Smooth muscle cell (in vitro differentiated cells): ENCODE data around the gene RNF152. TPM values are rescaled to one million over a fixed set of nuclear protein-coding genes. Genes with fewer than 3 reads are reported as not detected.

Source experiments
- DNase-seq: peaks from one replicate; lab custom pipeline; 2025; ENCODE audit not compliant: unreplicated experiment; lab: John Stamatoyannopoulos, UW
- H2AFZ ChIP-seq: fragments of 200-600 bp; sonication (generic); 2 replicates; pipeline ENCODE4 v1.6.0; 2016; ENCODE audit warnings: antibody characterized with exemption, low read depth, mild to moderate bottlenecking
- H3F3A ChIP-seq: fragments of 200-600 bp; sonication (generic); 2 replicates; pipeline ENCODE4 v1.6.0; 2017; ENCODE audit warnings: antibody characterized with exemption, low read depth
- H3K27ac ChIP-seq: fragments of 200-600 bp; sonication (generic); 2 replicates; pipeline ENCODE4 v1.5.1; 2016; ENCODE audit warnings: low read depth, mild to moderate bottlenecking
- H3K27me3 ChIP-seq: fragments of 200-600 bp; sonication (generic); 2 replicates; pipeline ENCODE4 v1.6.1; 2016; ENCODE audit warnings: low read depth, mild to moderate bottlenecking
- H3K36me3 ChIP-seq: fragments of 200-600 bp; sonication (generic); 2 replicates; pipeline ENCODE4 v1.5.1; 2016; ENCODE audit warnings: low read depth
- H3K4me1 ChIP-seq: fragments of 200-600 bp; sonication (generic); 2 replicates; pipeline ENCODE4 v1.5.1; 2016; ENCODE audit warnings: low read depth
- H3K4me2 ChIP-seq: fragments of 200-600 bp; sonication (generic); 2 replicates; pipeline ENCODE4 v1.6.0; 2016; ENCODE audit warnings: mild to moderate bottlenecking
- H3K4me3 ChIP-seq: fragments of 200-600 bp; sonication (generic); 2 replicates; pipeline ENCODE4 v1.5.1; 2016; ENCODE audit warnings: mild to moderate bottlenecking
- H3K79me2 ChIP-seq: fragments of 200-600 bp; sonication (generic); 2 replicates; pipeline ENCODE4 v1.6.0; 2016; ENCODE audit warnings: low read depth, mild to moderate bottlenecking
- H3K9ac ChIP-seq: fragments of 200-600 bp; sonication (generic); 2 replicates; pipeline ENCODE4 v1.6.0; 2016; ENCODE audit warnings: low read depth
- H3K9me3 ChIP-seq: fragments of 200-600 bp; sonication (generic); replicated peaks from 2 replicates; pipeline ENCODE4 v1.5.1; 2016; ENCODE audit warnings: low read depth
- H4K20me1 ChIP-seq: fragments of 200-600 bp; sonication (generic); 2 replicates; pipeline ENCODE4 v1.6.0; 2016; ENCODE audit warnings: low read depth
- WGBS: methylation state at CpG from one replicate; pipeline ENCODE4 v1.1.7; 2016; ENCODE audit warnings: low lambda C conversion rate; 5-methylcytosine and 5-hydroxymethylcytosine counted together
- polyA plus RNA-seq: library from polyadenylated mRNA; unstranded; fragments of >200 nt; fragmentation: Nextera tagmentation; extraction: Ambion mirVana; gene quantifications from 2 replicates; pipeline ENCODE4 v1.2.1, GENCODE V29; 2016
- total RNA-seq: library from RNA; depleted of rRNA; stranded (reverse); fragments of >200 nt; gene quantifications from 2 replicates; pipeline ENCODE4 v1.2.3, GENCODE V29; 2014
- TF ChIP-seq, protein P1 (sequence below): fragments of 200-600 bp; sonication (generic); IDR thresholded peaks from 2 replicates; pipeline ENCODE4 v1.5.1; 2017; ENCODE audit warnings: borderline replicate concordance, mild to moderate bottlenecking, antibody characterized with exemption; ENCODE audit not compliant: insufficient read depth, poor library complexity, severe bottlenecking

Gene RNF152
- total and polyA plus RNA-seq, 2 experiments from 2014 or later: 10.6 to 56.6 TPM

DNA sequence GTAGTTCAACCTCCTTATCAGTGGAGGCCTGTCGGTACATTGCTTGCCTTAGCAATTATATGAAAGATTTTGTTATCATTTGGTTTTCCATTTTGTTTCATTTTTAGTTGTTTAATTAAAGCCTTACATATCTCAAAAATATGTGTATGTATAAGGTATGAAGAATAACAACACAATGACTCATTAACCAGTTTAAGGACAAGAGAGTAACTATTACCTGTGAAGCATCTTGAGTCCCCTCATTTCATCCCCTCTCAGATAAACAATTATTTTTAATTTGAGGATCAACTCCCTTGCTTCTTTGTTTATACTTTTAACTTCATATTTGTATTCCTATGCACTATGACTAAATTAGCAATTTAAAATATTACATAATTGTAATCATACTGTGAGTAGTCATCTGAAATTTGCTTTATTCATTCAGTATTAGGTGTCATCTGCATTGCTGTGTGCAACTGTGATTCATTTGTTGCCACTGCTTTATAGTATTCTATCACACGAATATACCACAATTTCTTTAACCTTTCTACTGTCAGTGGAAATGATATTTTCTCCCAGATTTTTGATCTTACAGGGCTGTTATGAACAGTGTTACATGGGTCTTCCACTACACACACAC lies 126.4 kb downstream of the RNF152 start:
- TF ChIP-seq, protein P1, sequence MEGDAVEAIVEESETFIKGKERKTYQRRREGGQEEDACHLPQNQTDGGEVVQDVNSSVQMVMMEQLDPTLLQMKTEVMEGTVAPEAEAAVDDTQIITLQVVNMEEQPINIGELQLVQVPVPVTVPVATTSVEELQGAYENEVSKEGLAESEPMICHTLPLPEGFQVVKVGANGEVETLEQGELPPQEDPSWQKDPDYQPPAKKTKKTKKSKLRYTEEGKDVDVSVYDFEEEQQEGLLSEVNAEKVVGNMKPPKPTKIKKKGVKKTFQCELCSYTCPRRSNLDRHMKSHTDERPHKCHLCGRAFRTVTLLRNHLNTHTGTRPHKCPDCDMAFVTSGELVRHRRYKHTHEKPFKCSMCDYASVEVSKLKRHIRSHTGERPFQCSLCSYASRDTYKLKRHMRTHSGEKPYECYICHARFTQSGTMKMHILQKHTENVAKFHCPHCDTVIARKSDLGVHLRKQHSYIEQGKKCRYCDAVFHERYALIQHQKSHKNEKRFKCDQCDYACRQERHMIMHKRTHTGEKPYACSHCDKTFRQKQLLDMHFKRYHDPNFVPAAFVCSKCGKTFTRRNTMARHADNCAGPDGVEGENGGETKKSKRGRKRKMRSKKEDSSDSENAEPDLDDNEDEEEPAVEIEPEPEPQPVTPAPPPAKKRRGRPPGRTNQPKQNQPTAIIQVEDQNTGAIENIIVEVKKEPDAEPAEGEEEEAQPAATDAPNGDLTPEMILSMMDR: no peak
- no peaks in the 10 kb centered on the region for H4K20me1 ChIP-seq
- H3K9ac ChIP-seq: no peak overlapping the region
- H3K4me1 ChIP-seq: peaks cover 14% of the 10 kb centered on the region
- H3K79me2 ChIP-seq: no peaks in the 10 kb centered on the region
- H3K4me3 ChIP-seq: no peak overlapping the region
- no peak for DNase-seq
- H3K4me2 ChIP-seq: no peak overlapping the region
- WGBS: 93% methylated on average over 2 of the region's 2 CpGs
- no peaks in the 10 kb centered on the region for H3K36me3 ChIP-seq
- no peaks in the 10 kb centered on the region for H3K9me3 ChIP-seq
- H3F3A ChIP-seq: peaks cover 5% of the 10 kb centered on the region
- no peaks in the 10 kb centered on the region for H3K27me3 ChIP-seq
- H2AFZ ChIP-seq: no peak overlapping the region
- H3K27ac ChIP-seq: peak overlapping the region; percentile 87

DNA sequence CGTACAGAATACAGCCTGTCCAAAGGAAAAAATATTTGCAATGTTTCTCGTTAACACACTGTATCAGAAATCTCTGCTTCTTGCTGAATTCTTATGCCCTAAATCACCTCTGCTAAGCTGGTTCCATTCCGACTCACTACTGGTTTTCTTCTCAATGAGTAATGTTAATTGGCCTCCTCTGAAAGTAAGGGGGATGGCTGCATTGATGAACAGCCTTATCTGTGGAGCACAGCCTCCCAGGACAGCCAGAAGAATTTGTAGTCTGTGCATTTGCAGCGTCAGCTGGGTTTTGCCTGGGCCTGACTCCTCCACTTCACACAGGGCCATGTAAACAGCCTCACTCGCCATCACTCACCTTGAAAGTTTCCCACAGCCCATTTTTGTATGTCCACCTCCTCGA lies 127.7 kb downstream of the RNF152 start:
- TF ChIP-seq, protein P1: no peak
- no peak for DNase-seq
- Histone ChIP-seq H3K4me3 (peak overlapping the region; percentile 6), H3K9me3 (no peaks in the 10 kb centered on the region), H3K27ac (peak overlapping the region; percentile 87), H4K20me1 (no peaks in the 10 kb centered on the region), H3F3A (peaks cover 5% of the 10 kb centered on the region), H3K27me3 (no peaks in the 10 kb centered on the region), H3K79me2 (no peaks in the 10 kb centered on the region), H3K9ac (peak overlapping the region; percentile 52), H3K4me1 (peaks cover 14% of the 10 kb centered on the region), H2AFZ (peak overlapping the region; percentile 71), H3K36me3 (no peaks in the 10 kb centered on the region), H3K4me2 (peak overlapping the region; percentile 80)
- WGBS: 10% methylated on average over 6 of the region's 6 CpGs

DNA sequence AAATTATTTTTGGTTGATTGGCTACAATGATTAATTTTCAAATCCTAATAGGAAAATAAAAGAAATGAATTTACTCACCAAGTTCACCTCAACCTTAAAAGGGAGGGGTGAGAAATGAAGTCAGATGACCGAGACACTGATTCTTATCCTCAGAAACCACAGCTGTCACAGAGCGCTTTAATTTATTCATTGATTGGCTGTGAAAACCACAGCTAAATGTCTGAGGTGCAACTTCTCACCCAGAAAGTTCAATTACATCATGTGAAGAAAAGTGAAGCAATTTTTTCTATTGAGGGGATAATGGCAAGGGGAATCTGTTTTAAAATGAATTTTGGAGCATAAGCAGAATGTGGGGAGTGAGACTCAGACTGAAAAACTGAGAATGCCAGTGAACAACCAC lies 128.4 kb downstream of the RNF152 start:
- peak overlapping the region; percentile 71 for H2AFZ ChIP-seq
- H3K4me3 ChIP-seq: peak overlapping the region; percentile 6
- DNase-seq: no peak
- H3K27me3 ChIP-seq: no peaks in the 10 kb centered on the region
- H3K9ac ChIP-seq: peak overlapping the region; percentile 52
- H3K4me1 ChIP-seq: peaks cover 14% of the 10 kb centered on the region
- no peaks in the 10 kb centered on the region for H3K9me3 ChIP-seq
- 72% methylated on average over 2 of the region's 2 CpGs for WGBS
- H3K27ac ChIP-seq: peak overlapping the region; percentile 87
- H4K20me1 ChIP-seq: no peaks in the 10 kb centered on the region
- H3K79me2 ChIP-seq: no peaks in the 10 kb centered on the region
- H3K36me3 ChIP-seq: no peaks in the 10 kb centered on the region
- H3K4me2 ChIP-seq: peak overlapping the region; percentile 80
- TF ChIP-seq, protein P1: no peak
- peaks cover 5% of the 10 kb centered on the region for H3F3A ChIP-seq

DNA sequence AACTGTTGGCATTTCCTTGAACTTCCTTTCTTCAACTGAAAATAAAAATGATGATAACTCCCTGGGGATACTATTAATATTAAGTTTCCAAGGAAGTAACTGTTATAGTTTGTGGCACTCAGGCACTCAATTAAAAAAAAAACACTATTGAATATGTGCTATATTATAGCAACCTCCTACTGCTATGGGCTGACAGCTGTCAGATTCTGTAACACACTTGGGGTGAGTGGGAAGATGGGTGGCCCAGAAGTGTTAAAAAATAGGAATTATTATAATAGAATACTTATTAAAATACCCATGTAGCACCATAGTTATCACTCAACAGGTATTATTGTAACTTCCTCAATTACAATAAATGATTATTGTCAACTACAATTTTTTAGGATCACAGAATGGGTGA lies 130.9 kb downstream of the RNF152 start:
- H4K20me1 ChIP-seq: no peaks in the 10 kb centered on the region
- no peak overlapping the region for H2AFZ ChIP-seq
- H3K27me3 ChIP-seq: no peaks in the 10 kb centered on the region
- no peak for DNase-seq
- TF ChIP-seq, protein P1: no peak
- no peak overlapping the region for H3K4me3 ChIP-seq
- H3K79me2 ChIP-seq: no peaks in the 10 kb centered on the region
- no peak overlapping the region for H3K4me2 ChIP-seq
- no peak overlapping the region for H3K9ac ChIP-seq
- H3K36me3 ChIP-seq: no peaks in the 10 kb centered on the region
- no peaks in the 10 kb centered on the region for H3K9me3 ChIP-seq
- no peak overlapping the region for H3K27ac ChIP-seq
- peaks cover 5% of the 10 kb centered on the region for H3F3A ChIP-seq
- H3K4me1 ChIP-seq: peaks cover 14% of the 10 kb centered on the region
